Astrocyte (in vitro differentiated cells and primary cell): ENCODE measurements around the gene MEP1A.

Experiments used
- CTCF ChIP-seq: IDR thresholded peaks from 2 replicates; pipeline ENCODE4 v1.5.1; 2011; ENCODE audit warnings: low read depth, mild to moderate bottlenecking, inconsistent platforms, low read length, moderate library complexity; ENCODE audit not compliant: insufficient read depth
- EZH2 ChIP-seq: IDR thresholded peaks from 2 replicates; pipeline ENCODE4 v1.6.1; 2012; ENCODE audit warnings: mild to moderate bottlenecking, low read length, inconsistent platforms; ENCODE audit not compliant: insufficient read depth

- TF ChIP-seq CTCF: no peak
- TF ChIP-seq EZH2: no peak
Measured at GRCh38 chr6:46845126-46845525, 51.9 kb downstream of the MEP1A start.
